Activated CD4-positive, alpha-beta T cell treated with anti-CD3 and anti-CD28 coated beads, Interleukin-2, amount 10 ng/mL, durations not matched to agents 24 days and 14 days (primary cell): ENCODE results near the gene AJM1. TPM values are rescaled to one million over a fixed set of nuclear protein-coding genes. Genes with fewer than 3 reads are reported as not detected.
A peak's percentile ranks its signal among the peaks of the same experiment; 100 is the strongest.

Experiments
- DNase-seq: peaks from one replicate; pipeline ENCODE4 v3.0.0; 2022
- H3K27ac Mint-ChIP-seq: one replicate; pipeline ENCODE4 v1.8.0; 2022; ENCODE audit warnings: mild to moderate bottlenecking, mixed read lengths
- H3K27me3 Mint-ChIP-seq: one replicate; pipeline ENCODE4 v1.8.0; 2022; ENCODE audit warnings: mixed read lengths
- H3K36me3 Mint-ChIP-seq: one replicate; pipeline ENCODE4 v1.8.0; 2022; ENCODE audit warnings: low read depth, mild to moderate bottlenecking, mixed read lengths
- H3K4me1 Mint-ChIP-seq: one replicate; pipeline ENCODE4 v1.8.0; 2021; ENCODE audit warnings: mixed read lengths
- H3K4me3 Mint-ChIP-seq: one replicate; pipeline ENCODE4 v1.8.0; 2022; ENCODE audit warnings: mild to moderate bottlenecking, moderate library complexity, mixed read lengths
- H3K9me3 Mint-ChIP-seq: one replicate; pipeline ENCODE4 v1.8.0; 2021; ENCODE audit warnings: mixed read lengths
- intact Hi-C: fragments of 100-400 bp; cut with micrococcal nuclease; formaldehyde crosslinking; loops from one replicate; pipeline ENCODE4 v1.15.1; 2023
- total RNA-seq: library from RNA; stranded (reverse); gene quantifications from 2 replicates; pipeline ENCODE4 v1.2.3, GENCODE V29; 2022

AJM1 gene
- total RNA-seq, 1 donor from 2014 or later: 5.7 TPM

- no peak for DNase-seq
- H3K4me1 Mint-ChIP-seq: peaks cover 20% of the 10 kb centered on the region
- H3K27ac Mint-ChIP-seq: peak overlapping the region; percentile 45
- peaks cover 26% of the 10 kb centered on the region for H3K36me3 Mint-ChIP-seq
- H3K27me3 Mint-ChIP-seq: no peaks in the 10 kb centered on the region
- H3K9me3 Mint-ChIP-seq: no peaks in the 10 kb centered on the region
- intact Hi-C loops: loop anchor here (10.0 kb wide), 1 partner anchor 84 kb away; the partner anchor contains the start of gene RABL6
- H3K4me3 Mint-ChIP-seq: peak overlapping the region; percentile 100
These were observed 46.2 kb downstream of the AJM1 start for GRCh38 chr9:136888454-136888853.

DNA sequence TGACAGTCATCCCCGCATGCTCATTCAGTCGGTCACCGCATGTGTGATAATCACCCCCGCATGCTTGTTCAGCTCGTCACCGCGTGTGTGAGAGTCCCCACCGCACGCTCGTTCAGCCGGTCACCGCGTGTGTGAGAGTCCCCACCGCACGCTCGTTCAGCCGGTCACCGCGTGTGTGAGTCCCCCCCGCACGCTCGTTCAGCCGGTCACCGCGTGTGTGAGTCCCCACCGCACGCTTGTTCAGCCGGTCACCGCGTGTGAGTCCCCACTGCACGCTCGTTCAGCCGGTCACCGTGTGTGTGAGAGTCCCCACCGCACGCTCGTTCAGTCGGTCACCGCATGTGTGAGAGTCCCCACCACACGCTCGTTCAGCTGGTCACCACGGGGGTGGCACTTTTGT lies 47.6 kb downstream of the AJM1 start:
- intact Hi-C loops: loop anchor here (10.0 kb wide), 1 partner anchor 85 kb away; the partner anchor contains the start of gene RABL6
- H3K4me3 Mint-ChIP-seq: no peak overlapping the region
- no peak overlapping the region for H3K27ac Mint-ChIP-seq
- peaks cover 36% of the 10 kb centered on the region for H3K36me3 Mint-ChIP-seq
- no peaks in the 10 kb centered on the region for H3K9me3 Mint-ChIP-seq
- DNase-seq: no peak
- peaks cover 24% of the 10 kb centered on the region for H3K4me1 Mint-ChIP-seq
- H3K27me3 Mint-ChIP-seq: no peaks in the 10 kb centered on the region

DNA sequence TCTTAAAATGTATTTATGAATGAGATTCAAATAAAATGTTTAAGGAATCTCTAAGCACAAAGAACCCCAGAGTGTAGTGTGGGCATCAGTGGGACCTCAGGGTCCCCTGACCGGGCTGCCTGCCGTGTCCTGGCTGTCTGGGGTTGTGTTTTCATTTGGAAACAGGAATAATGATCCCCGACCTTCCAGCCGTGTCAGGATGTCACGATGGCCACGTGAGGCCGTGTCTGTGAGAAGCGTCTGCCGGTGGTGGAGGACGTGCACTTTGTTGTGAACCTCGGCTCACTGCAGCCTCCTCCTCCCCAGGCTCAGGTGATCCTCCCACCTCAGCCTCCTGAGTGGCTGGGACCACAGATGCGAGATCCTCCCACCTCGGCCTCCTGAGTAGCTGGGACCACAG lies 48.4 kb downstream of the AJM1 start:
- H3K36me3 Mint-ChIP-seq: peaks cover 37% of the 10 kb centered on the region
- peaks cover 25% of the 10 kb centered on the region for H3K4me1 Mint-ChIP-seq
- no peak for DNase-seq
- H3K4me3 Mint-ChIP-seq: no peak overlapping the region
- no peak overlapping the region for H3K27ac Mint-ChIP-seq
- intact Hi-C loops: no loop called here
- no peaks in the 10 kb centered on the region for H3K27me3 Mint-ChIP-seq
- H3K9me3 Mint-ChIP-seq: no peaks in the 10 kb centered on the region

Other genes with a start within 250 kb of the AJM1 start
- 3.2 and 3.5 TPM in 2 replicates for gene EGFL7, start 179.6 kb upstream of the AJM1 start, total RNA-seq
- 25.6 and 25.9 TPM in 2 replicates for gene AGPAT2, start 155.0 kb upstream of the AJM1 start, total RNA-seq
- 1.1 and 1.5 TPM in 2 replicates for gene DIPK1B, start 129.9 kb upstream of the AJM1 start, total RNA-seq
- gene LCN10, start 99.5 kb upstream of the AJM1 start, total RNA-seq: 1.1 and 1.7 TPM in 2 replicates
- not detected in 2 replicates for gene LCN6, start 94.0 kb upstream of the AJM1 start, total RNA-seq
- gene LCN8, start 84.2 kb upstream of the AJM1 start, total RNA-seq: not detected in 2 replicates
- not detected in 2 replicates for gene LCN15, start 78.0 kb upstream of the AJM1 start, total RNA-seq
- gene TMEM141, start 51.1 kb upstream of the AJM1 start, total RNA-seq: 36.1 and 40.1 TPM in 2 replicates
- 0.14 and 0.42 TPM in 2 replicates for gene CCDC183, start 46.1 kb upstream of the AJM1 start, total RNA-seq
- 116 and 119 TPM in 2 replicates for gene RABL6, start 34.5 kb upstream of the AJM1 start, total RNA-seq
- gene PHPT1, start 6.9 kb downstream of the AJM1 start, total RNA-seq: 134 and 145 TPM in 2 replicates
- 24.7 and 30.1 TPM in 2 replicates for gene MAMDC4, start 9.9 kb downstream of the AJM1 start, total RNA-seq
- 378 and 380 TPM in 2 replicates for gene EDF1, start 23.8 kb downstream of the AJM1 start, total RNA-seq
- gene TRAF2, start 44.0 kb downstream of the AJM1 start, total RNA-seq: 61.6 and 66.6 TPM in 2 replicates
- gene FBXW5, start 102.3 kb downstream of the AJM1 start, total RNA-seq: 92.7 and 93.6 TPM in 2 replicates
- gene C8G, start 102.8 kb downstream of the AJM1 start, total RNA-seq: 0.69 and 1.7 TPM in 2 replicates
- gene LCN12, start 109.8 kb downstream of the AJM1 start, total RNA-seq: 1.3 and 2.3 TPM in 2 replicates
- not detected in 2 replicates for gene PTGDS, start 135.0 kb downstream of the AJM1 start, total RNA-seq
- not detected in 2 replicates for gene LCNL1, start 140.5 kb downstream of the AJM1 start, total RNA-seq
- gene PAXX, start 149.9 kb downstream of the AJM1 start, total RNA-seq: 87.8 and 90.2 TPM in 2 replicates
- not detected in 2 replicates for gene CLIC3, start 154.1 kb downstream of the AJM1 start, total RNA-seq
- gene ABCA2, start 185.8 kb downstream of the AJM1 start, total RNA-seq: 25.0 and 25.9 TPM in 2 replicates
- gene FUT7, start 189.6 kb downstream of the AJM1 start, total RNA-seq: 0.09 TPM in 1 of 2 replicates, not detected in the other
- gene NPDC1, start 203.7 kb downstream of the AJM1 start, total RNA-seq: 58.1 and 59.4 TPM in 2 replicates
- gene ENTPD2, start 211.6 kb downstream of the AJM1 start, total RNA-seq: 0.21 TPM in 1 of 2 replicates, not detected in the other
- 22.8 and 23.8 TPM in 2 replicates for gene SAPCD2, start 228.1 kb downstream of the AJM1 start, total RNA-seq
- gene UAP1L1, start 235.0 kb downstream of the AJM1 start, total RNA-seq: 17.1 and 19.1 TPM in 2 replicates
- 49.7 and 50.1 TPM in 2 replicates for gene MAN1B1, start 244.5 kb downstream of the AJM1 start, total RNA-seq